IMR-90 (cell line): ENCODE measurements around the gene KATNIP.

Source experiments
- CEBPB ChIP-seq: IDR thresholded peaks from 2 replicates; pipeline ENCODE4 v1.6.1; 2012; ENCODE audit warnings: low read depth, low read length, improper control_type of control experiment
- MAZ ChIP-seq: IDR thresholded peaks from 2 replicates; pipeline ENCODE4 v1.6.1; 2012; ENCODE audit warnings: low read depth, mild to moderate bottlenecking, low read length, improper control_type of control experiment, moderate library complexity, borderline replicate concordance
- POLR2A ChIP-seq: IDR thresholded peaks from 2 replicates; pipeline ENCODE4 v1.6.1; 2012; ENCODE audit warnings: mild to moderate bottlenecking, low read depth, low read length
- RAD21 ChIP-seq: IDR thresholded peaks from 2 replicates; pipeline ENCODE4 v1.6.1; 2012; ENCODE audit warnings: low read length, improper control_type of control experiment
- RCOR1 ChIP-seq: IDR thresholded peaks from 2 replicates; pipeline ENCODE4 v1.6.1; 2012; ENCODE audit warnings: mild to moderate bottlenecking, low read length, improper control_type of control experiment; ENCODE audit not compliant: insufficient replicate concordance
- TF ChIP-seq, protein P1 (sequence below): conservative IDR thresholded peaks from 2 replicates; pipeline ENCODE4 v1.5.1; 2012; ENCODE audit warnings: mild to moderate bottlenecking, low read depth, low read length, improper control_type of control experiment

DNA sequence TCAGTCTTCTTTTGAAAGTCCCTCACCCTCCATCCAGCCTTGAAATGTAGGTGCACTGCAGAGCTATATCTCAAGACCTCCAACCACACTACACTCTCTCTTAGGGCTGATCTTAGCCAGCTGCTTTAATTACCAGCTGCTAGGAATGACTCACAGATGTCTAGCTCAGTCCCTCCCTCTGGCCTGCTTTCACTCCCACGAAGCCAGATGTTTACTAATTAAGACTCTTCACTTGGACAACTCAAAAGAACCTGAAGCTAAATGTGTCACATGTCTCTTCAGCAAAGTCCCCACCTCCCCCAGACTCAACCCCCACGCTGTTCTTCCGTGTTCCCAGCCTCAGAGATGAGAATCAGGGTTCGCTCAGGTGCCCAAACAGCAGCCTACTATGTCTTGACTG lies 2.8 kb upstream of the KATNIP start:
- TF ChIP-seq, protein P1, sequence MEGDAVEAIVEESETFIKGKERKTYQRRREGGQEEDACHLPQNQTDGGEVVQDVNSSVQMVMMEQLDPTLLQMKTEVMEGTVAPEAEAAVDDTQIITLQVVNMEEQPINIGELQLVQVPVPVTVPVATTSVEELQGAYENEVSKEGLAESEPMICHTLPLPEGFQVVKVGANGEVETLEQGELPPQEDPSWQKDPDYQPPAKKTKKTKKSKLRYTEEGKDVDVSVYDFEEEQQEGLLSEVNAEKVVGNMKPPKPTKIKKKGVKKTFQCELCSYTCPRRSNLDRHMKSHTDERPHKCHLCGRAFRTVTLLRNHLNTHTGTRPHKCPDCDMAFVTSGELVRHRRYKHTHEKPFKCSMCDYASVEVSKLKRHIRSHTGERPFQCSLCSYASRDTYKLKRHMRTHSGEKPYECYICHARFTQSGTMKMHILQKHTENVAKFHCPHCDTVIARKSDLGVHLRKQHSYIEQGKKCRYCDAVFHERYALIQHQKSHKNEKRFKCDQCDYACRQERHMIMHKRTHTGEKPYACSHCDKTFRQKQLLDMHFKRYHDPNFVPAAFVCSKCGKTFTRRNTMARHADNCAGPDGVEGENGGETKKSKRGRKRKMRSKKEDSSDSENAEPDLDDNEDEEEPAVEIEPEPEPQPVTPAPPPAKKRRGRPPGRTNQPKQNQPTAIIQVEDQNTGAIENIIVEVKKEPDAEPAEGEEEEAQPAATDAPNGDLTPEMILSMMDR = no peak
- TF ChIP-seq POLR2A (no peak), MAZ (no peak), RCOR1 (peak; percentile 21), RAD21 (no peak), CEBPB (no peak)
